Measurements from ENCODE around the gene PLXNC1. TPM values are rescaled to one million over a fixed set of nuclear protein-coding genes. Genes with fewer than 3 reads are reported as not detected.

PLXNC1 gene
- total RNA-seq, 2 donors from 2014 or later: 8.5 to 9.2 TPM

- no peak overlapping the region for H3K27ac ChIP-seq
- no peaks in the 10 kb centered on the region for H3K4me1 ChIP-seq (ENCODE audit: control insufficient read depth in 1 of 2, low read depth in 2 of 2)
- no peaks in the 10 kb centered on the region for H3K9me3 ChIP-seq
- H3K4me3 ChIP-seq: no peak overlapping the region
- TF ChIP-seq CTCF (IDR thresholded peaks at IDR 0.05): no peak
- DNase-seq (ENCODE audit: low spot score): no peak
- ATAC-seq (ENCODE audit: insufficient number of reproducible peaks, low FRiP score, low read depth): no peak
- no peaks in the 10 kb centered on the region for H3K27me3 ChIP-seq (replicated peaks; ENCODE audit: insufficient read depth)
- H3K36me3 ChIP-seq: no peaks in the 10 kb centered on the region
These were observed 82.1 kb downstream of the PLXNC1 start for GRCh38 chr12:94230357-94230905.

- Histone ChIP-seq H3K27me3 (replicated peaks; ENCODE audit: insufficient read depth) (no peaks in the 10 kb centered on the region), H3K27ac (no peak overlapping the region), H3K4me3 (no peak overlapping the region), H3K4me1 (ENCODE audit: control insufficient read depth in 1 of 2, low read depth in 2 of 2) (no peaks in the 10 kb centered on the region), H3K36me3 (no peaks in the 10 kb centered on the region), H3K9me3 (no peaks in the 10 kb centered on the region)
- ATAC-seq (ENCODE audit: insufficient number of reproducible peaks, low FRiP score, low read depth) (no peak), DNase-seq (ENCODE audit: low spot score) (no peak)
- no peak for TF ChIP-seq CTCF (IDR thresholded peaks at IDR 0.05)
These were observed 83.3 kb downstream of the PLXNC1 start for GRCh38 chr12:94231709-94232108.

- Histone ChIP-seq H3K27me3 (replicated peaks; ENCODE audit: insufficient read depth) (no peaks in the 10 kb centered on the region), H3K27ac (no peak overlapping the region), H3K9me3 (no peaks in the 10 kb centered on the region), H3K36me3 (no peaks in the 10 kb centered on the region), H3K4me1 (ENCODE audit: control insufficient read depth in 1 of 2, low read depth in 2 of 2) (no peaks in the 10 kb centered on the region), H3K4me3 (no peak overlapping the region)
- DNase-seq (ENCODE audit: low spot score) (no peak), ATAC-seq (ENCODE audit: insufficient number of reproducible peaks, low FRiP score, low read depth) (no peak)
- TF ChIP-seq CTCF (IDR thresholded peaks at IDR 0.05): no peak
These were observed 87.5 kb downstream of the PLXNC1 start for GRCh38 chr12:94235848-94236247.

GRCh38 chr12:94239332-94239993, 91.1 kb downstream of the PLXNC1 start:
- H3K27me3 ChIP-seq (replicated peaks; ENCODE audit: insufficient read depth): no peaks in the 10 kb centered on the region
- H3K36me3 ChIP-seq: no peaks in the 10 kb centered on the region
- no peaks in the 10 kb centered on the region for H3K4me1 ChIP-seq (ENCODE audit: control insufficient read depth in 1 of 2, low read depth in 2 of 2)
- no peak overlapping the region for H3K4me3 ChIP-seq
- TF ChIP-seq CTCF (IDR thresholded peaks at IDR 0.05): no peak
- no peak overlapping the region for H3K27ac ChIP-seq
- no peak for DNase-seq (ENCODE audit: low spot score)
- H3K9me3 ChIP-seq: no peaks in the 10 kb centered on the region
- no peak for ATAC-seq (ENCODE audit: insufficient number of reproducible peaks, low FRiP score, low read depth)

- TF ChIP-seq CTCF (IDR thresholded peaks at IDR 0.05): no peak
- H3K4me1 ChIP-seq (ENCODE audit: control insufficient read depth in 1 of 2, low read depth in 2 of 2): no peaks in the 10 kb centered on the region
- no peaks in the 10 kb centered on the region for H3K36me3 ChIP-seq
- H3K4me3 ChIP-seq: no peak overlapping the region
- no peak overlapping the region for H3K27ac ChIP-seq
- no peaks in the 10 kb centered on the region for H3K9me3 ChIP-seq
- H3K27me3 ChIP-seq (replicated peaks; ENCODE audit: insufficient read depth): no peaks in the 10 kb centered on the region
- DNase-seq (ENCODE audit: low spot score): no peak
- no peak for ATAC-seq (ENCODE audit: insufficient number of reproducible peaks, low FRiP score, low read depth)
These were observed 91.8 kb downstream of the PLXNC1 start for GRCh38 chr12:94240171-94240570.
